NCI-H345 treated with DMSO at 0.1 percent for 48 hours (cell line): ENCODE results near the gene CDH26.
"Not testable (repeated sequence)": the region's sequence is repeated elsewhere in the genome, so short reads cannot be mapped to it uniquely, and the experiment has no call there.

Source experiments
- DNase-seq: peaks from one replicate; lab custom pipeline; 2025; ENCODE audit not compliant: unreplicated experiment; lab: John Stamatoyannopoulos, UW

Gene CDH26

GRCh38 chr20:60040471-60041162 lies 82.4 kb downstream of the CDH26 start:
- DNase-seq = no peak

GRCh38 chr20:60041436-60042165 lies 83.4 kb downstream of the CDH26 start:
- not testable (repeated sequence) for DNase-seq

GRCh38 chr20:60043435-60043834 lies 85.2 kb downstream of the CDH26 start:
- no peak for DNase-seq

GRCh38 chr20:60046011-60046413 lies 87.8 kb downstream of the CDH26 start:
- no peak for DNase-seq

GRCh38 chr20:60046436-60046835 lies 88.2 kb downstream of the CDH26 start:
- no peak for DNase-seq

GRCh38 chr20:60046860-60047259 lies 88.6 kb downstream of the CDH26 start:
- no peak for DNase-seq

GRCh38 chr20:60048634-60049521 lies 90.7 kb downstream of the CDH26 start:
- DNase-seq = no peak

GRCh38 chr20:60049601-60050000 lies 91.4 kb downstream of the CDH26 start:
- DNase-seq = no peak

GRCh38 chr20:60050193-60050947 lies 92.1 kb downstream of the CDH26 start:
- DNase-seq = no peak

GRCh38 chr20:60051911-60052310 lies 93.7 kb downstream of the CDH26 start:
- no peak for DNase-seq

GRCh38 chr20:60052322-60052721 lies 94.1 kb downstream of the CDH26 start:
- DNase-seq = no peak

- no peak for DNase-seq
Measured at GRCh38 chr20:60053125-60053817, 95.0 kb downstream of the CDH26 start.

- no peak for DNase-seq
Measured at GRCh38 chr20:60053818-60054190, 95.6 kb downstream of the CDH26 start.

- no peak for DNase-seq
Measured at GRCh38 chr20:60054716-60055634, 96.8 kb downstream of the CDH26 start.

- DNase-seq = no peak
Measured at GRCh38 chr20:60055740-60056139, 97.5 kb downstream of the CDH26 start.

GRCh38 chr20:60056407-60057122 lies 98.3 kb downstream of the CDH26 start:
- DNase-seq = no peak

- peak; percentile 9 for DNase-seq
Measured at GRCh38 chr20:60057123-60057865, 99.1 kb downstream of the CDH26 start.
